ENCODE data around the gene RBFOX2.

The RBFOX2 gene

GRCh38 chr22:35903571-35904335 lies 124.9 kb downstream of the RBFOX2 start:
- H3K4me3 ChIP-seq (ENCODE audit: control insufficient read depth, low read depth, low read length) = no peak overlapping the region
- no peak for DNase-seq (ENCODE audit: low read depth)
- TF ChIP-seq CTCF (conservative IDR thresholded peaks at IDR 0.05; ENCODE audit: control insufficient read depth, insufficient read depth, low read depth, low read length) = no peak

GRCh38 chr22:35900483-35901168 lies 128.0 kb downstream of the RBFOX2 start:
- TF ChIP-seq CTCF (conservative IDR thresholded peaks at IDR 0.05; ENCODE audit: control insufficient read depth, insufficient read depth, low read depth, low read length) = no peak
- peak; percentile 26 for DNase-seq (ENCODE audit: low read depth)
- H3K4me3 ChIP-seq (ENCODE audit: control insufficient read depth, low read depth, low read length) = no peak overlapping the region

GRCh38 chr22:35899736-35900135 lies 128.9 kb downstream of the RBFOX2 start:
- TF ChIP-seq CTCF (conservative IDR thresholded peaks at IDR 0.05; ENCODE audit: control insufficient read depth, insufficient read depth, low read depth, low read length) = no peak
- H3K4me3 ChIP-seq (ENCODE audit: control insufficient read depth, low read depth, low read length) = no peak overlapping the region
- no peak for DNase-seq (ENCODE audit: low read depth)

- TF ChIP-seq CTCF (conservative IDR thresholded peaks at IDR 0.05; ENCODE audit: control insufficient read depth, insufficient read depth, low read depth, low read length) = no peak
- DNase-seq (ENCODE audit: low read depth) = no peak
- no peak overlapping the region for H3K4me3 ChIP-seq (ENCODE audit: control insufficient read depth, low read depth, low read length)
Measured at GRCh38 chr22:35896111-35896705, 132.4 kb downstream of the RBFOX2 start.

GRCh38 chr22:35894937-35895708 lies 133.5 kb downstream of the RBFOX2 start:
- TF ChIP-seq CTCF (conservative IDR thresholded peaks at IDR 0.05; ENCODE audit: control insufficient read depth, insufficient read depth, low read depth, low read length) = no peak
- H3K4me3 ChIP-seq (ENCODE audit: control insufficient read depth, low read depth, low read length) = no peak overlapping the region
- peak; percentile 79 for DNase-seq (ENCODE audit: low read depth)

GRCh38 chr22:35894464-35894878 lies 134.2 kb downstream of the RBFOX2 start:
- no peak for DNase-seq (ENCODE audit: low read depth)
- H3K4me3 ChIP-seq (ENCODE audit: control insufficient read depth, low read depth, low read length) = no peak overlapping the region
- no peak for TF ChIP-seq CTCF (conservative IDR thresholded peaks at IDR 0.05; ENCODE audit: control insufficient read depth, insufficient read depth, low read depth, low read length)
